DMS153 treated with DMSO at 0.1 percent for 48 hours (cell line): ENCODE results near the gene TRIM31.

Source experiments
- DNase-seq: peaks from one replicate; lab custom pipeline; 2025; ENCODE audit not compliant: unreplicated experiment; lab: John Stamatoyannopoulos, UW

The TRIM31 gene

GRCh38 chr6:30055513-30055912 lies 57.4 kb downstream of the TRIM31 start:
- DNase-seq = no peak

GRCh38 chr6:30053682-30054081 lies 59.2 kb downstream of the TRIM31 start:
- DNase-seq = no peak
